ENCODE data around the gene PSG2.
"Not testable (repeated sequence)": the region's sequence is repeated elsewhere in the genome, so short reads cannot be mapped to it uniquely, and the experiment has no call there.

GRCh38 chr19:43043492-43044180, 38.9 kb downstream of the PSG2 start:
- not testable (repeated sequence) for TF ChIP-seq GABPA (IDR thresholded peaks at IDR 0.05; ENCODE audit: low read depth); CTCF (IDR thresholded peaks at IDR 0.05); EZH2phosphoT487 (IDR thresholded peaks at IDR 0.05; ENCODE audit: borderline replicate concordance, low read depth); NRF1 (IDR thresholded peaks at IDR 0.05; ENCODE audit: low read depth, low read length); TAF1 (IDR thresholded peaks at IDR 0.05; ENCODE audit: borderline replicate concordance, low read depth, low read length); EP300 (IDR thresholded peaks at IDR 0.05; ENCODE audit: borderline replicate concordance in 1 of 2, low read depth in 1 of 2, low read length in 1 of 2); CHD2 (IDR thresholded peaks at IDR 0.05; ENCODE audit: low read length, partially characterized antibody); RCOR1 (IDR thresholded peaks at IDR 0.05; ENCODE audit: low read length); SMC3 (IDR thresholded peaks at IDR 0.05; ENCODE audit: low read depth, low read length)

All from SK-N-SH (cell line).